Ureter (tissue), 1 donor: ENCODE results near the gene BEAN1. TPM values are rescaled to one million over a fixed set of nuclear protein-coding genes. Genes with fewer than 3 reads are reported as not detected.

Experiments used
- DNase-seq: peaks from one replicate; pipeline ENCODE4 v3.0.0-alpha.2; 2020; ENCODE audit warnings: low spot score
- total RNA-seq: library from RNA; stranded (reverse); gene quantifications from one replicate; pipeline ENCODE4 v1.2.4, GENCODE V29; 2023
- donor health status: DM: yes; HTN: yes; CAD: no.

The BEAN1 gene
- total RNA-seq, 1 donor from 2014 or later: 1.6 TPM

DNA sequence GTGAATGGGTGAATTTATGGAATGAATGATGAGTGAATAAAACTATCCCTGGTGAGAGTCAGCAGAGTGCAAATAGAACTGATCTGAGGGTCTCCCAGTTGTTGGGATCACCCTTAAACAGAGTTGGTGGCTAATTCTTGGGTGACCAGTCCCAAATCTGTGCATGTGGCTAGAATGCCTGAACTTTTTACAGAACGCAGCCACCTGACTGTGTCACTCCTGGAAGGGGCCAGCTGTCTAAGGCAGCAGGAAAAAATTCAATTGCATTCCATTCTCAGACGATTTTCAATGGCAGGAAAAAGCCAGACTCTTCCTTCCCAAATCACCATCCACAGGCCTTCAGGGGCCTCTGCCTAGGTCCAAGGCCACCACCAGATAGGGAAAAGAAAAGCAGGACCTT, 43.5 kb downstream of the BEAN1 start:
- no peak for DNase-seq

DNA sequence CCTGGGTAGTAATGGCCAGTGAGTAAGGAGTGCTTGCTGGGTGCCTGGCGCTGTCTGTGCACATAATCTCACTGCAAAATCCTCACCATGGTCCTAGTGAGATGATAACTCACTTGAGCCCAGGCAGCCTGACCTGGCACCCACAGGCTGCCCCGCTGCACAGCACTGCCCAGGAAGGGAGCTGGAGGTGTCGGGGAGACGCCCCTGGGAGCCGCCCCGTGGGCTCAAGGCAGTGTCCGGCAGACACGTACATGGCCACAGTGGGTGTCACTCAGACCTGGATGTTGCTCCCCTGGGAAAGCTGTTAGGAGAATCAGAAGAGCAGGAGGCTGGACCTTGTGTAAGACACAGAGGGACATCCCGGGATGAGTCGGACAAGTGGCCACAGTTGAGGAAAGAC, 44.2 kb downstream of the BEAN1 start:
- DNase-seq: no peak

DNA sequence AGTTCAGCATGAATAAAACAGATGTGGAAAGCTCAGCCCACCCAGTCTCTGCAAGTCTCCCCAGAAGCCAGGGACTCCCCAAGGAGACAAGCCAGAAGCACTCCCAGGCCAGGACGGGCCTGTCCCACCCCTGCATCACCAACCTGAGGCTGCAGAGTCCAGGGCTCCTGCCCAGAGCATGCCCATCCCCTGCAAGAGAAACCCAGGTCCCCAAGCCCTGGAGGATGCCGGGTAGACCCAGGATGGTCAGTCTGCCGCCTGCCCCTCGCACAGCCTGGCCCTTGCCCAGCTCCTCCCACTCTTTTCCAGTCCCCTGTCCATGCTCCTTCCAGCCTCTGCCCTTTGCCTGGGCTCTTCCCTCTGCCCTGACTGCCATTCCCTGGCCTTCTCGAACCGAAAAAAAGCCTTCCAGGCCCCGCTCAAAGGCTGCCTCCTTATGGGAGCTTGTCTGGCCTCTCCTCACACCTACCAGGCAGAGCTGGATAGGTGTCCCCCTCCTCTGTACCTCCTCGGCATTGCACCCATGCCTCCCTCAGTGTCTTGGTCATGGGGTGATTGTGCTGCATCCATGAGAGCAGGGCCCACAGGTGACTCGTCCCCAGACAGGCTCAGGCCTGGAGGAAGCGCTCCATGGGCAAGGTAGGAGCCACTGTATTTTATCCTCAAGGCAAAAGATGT, 44.8 kb downstream of the BEAN1 start:
- DNase-seq: no peak

DNA sequence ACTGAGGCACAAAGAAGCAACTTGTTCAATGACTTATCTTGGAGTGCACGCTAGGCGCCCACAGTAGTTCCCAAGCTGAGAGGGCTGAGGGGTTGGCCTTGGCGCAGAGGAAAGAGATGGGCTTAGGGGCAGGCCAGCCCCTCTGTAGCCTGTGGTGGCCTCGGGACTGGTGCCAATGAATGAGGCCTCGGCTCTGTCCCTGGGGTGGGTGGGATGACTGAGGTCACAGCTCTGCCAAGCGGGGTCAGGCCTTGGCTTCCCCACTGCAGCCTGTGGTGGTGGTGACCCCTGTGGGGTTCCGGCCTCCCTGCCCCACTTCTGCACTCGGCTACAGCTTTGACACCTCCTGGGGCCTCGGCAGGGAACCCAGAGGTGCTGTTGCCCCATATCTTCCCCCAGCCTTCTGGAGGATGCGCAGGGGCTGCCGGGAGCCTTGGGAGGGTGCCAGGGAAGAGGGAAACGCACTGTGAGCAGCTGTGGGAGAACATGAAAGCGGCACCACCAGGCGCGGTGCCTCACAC, 46.0 kb downstream of the BEAN1 start:
- peak; percentile 37 for DNase-seq

DNA sequence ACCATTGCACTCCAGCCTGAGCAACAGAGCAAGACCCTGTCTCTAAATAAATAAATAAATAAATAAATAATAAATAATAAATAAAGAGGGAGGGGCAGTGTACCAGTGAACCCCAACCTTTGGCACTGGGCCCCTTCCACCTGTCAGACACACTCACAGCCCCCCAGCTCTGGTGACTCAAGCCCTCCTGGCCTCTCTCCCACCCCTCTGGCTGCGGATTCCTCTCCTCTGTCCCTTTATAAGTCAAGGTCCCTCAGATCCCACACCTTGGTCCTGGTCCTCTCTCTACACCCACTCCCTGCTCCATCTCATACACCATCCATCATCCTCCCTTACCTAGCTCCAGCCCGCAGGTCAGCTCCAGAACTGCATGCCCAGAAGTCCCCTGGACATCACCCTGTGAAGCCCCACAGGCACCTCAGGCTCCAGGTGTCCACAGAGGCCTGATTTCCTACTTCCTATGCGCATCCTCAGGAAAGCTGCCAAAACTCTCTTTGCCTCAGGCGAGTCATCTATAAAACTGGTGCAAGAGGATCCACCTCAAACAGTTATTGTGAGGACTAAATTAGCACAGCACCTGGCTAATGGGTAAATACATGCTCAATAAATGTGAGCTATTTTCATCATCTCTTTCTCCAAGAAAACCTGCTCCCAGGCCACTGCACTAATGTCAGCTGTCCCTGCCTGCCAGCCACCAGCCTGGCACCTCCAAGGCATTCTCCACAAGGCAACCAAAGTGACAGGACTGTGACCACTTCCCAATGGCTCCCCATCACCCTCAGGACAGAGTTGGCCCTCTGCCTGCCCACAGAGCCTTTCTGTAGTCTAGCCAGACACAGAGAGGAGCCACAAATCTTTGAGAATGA, 46.8 kb downstream of the BEAN1 start:
- DNase-seq: peak; percentile 33

DNA sequence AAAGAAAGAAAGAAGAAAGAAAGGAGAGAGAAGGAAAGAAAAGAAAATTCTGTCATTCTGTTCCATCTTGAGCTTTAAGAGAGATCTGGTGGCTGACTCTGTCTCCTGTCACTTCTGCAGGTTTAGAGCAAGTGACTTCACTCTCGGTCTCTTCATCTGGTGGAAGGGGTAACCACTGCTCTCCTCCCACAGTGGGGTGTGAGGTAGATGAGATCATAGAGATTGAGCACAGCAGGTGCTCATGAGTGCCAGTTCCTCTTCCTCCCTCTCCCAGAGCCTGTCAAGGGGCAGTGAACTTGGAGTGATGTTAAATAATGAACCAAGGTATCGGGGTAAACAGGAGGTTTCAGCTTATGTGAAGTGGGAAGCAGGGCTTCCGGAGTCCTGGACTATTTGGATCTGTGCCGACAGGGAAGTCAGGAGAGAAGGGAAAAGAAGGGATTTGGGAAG, 47.7 kb downstream of the BEAN1 start:
- peak; percentile 32 for DNase-seq

DNA sequence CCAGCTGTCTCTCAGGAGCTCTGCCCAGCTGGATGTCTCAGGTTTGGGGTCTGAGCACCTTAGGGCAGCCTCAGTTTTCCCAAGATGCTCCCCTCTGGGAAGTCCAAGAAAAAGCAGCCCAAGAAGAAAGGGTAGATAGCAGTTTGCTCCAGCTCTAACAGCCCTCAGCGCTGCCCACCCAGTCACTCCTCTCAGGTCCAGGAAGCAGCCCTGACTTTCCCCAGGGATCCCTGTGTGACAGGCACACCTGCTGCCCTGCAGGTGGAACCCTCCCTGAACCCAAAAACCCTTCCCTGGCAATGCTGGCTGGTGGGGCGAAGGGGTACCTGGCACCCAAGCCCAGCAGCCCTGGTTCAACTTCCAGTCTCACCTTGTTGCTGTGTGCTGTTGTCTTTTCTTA, 48.1 kb downstream of the BEAN1 start:
- peak; percentile 40 for DNase-seq

DNA sequence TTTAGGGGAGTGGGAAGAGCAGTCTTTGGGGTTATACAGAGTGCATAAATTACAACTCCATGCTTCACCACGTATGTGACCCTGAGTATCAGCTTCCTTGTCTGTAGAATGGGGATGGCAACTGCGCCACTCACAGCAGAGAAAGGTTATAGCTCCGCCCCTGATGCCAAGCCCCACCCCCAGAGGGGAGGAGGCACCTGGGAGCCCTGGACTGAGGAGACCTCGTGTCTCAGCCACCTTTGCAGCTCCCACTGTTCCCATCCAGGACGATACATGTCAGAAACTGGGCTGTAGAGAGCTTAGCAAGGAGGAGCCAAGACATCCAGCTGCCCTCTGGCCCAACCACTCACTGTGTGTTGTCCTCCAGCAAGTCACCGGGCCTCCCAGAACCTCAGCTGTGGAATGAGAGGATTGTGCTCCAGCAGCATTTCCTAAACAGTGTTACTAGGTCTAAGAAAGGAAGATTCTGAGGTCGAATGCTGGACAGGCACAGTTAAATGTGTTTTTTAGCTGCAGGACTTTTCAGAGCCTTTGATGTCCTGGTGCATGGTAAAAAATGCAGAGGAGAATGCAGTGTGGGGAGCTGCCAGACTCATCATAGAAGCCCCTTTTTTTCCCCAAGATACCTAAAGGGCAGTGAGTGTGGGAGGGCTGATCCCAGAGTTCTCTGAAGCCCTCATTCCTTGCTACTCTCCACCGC, 49.4 kb downstream of the BEAN1 start:
- DNase-seq: peak; percentile 37

DNA sequence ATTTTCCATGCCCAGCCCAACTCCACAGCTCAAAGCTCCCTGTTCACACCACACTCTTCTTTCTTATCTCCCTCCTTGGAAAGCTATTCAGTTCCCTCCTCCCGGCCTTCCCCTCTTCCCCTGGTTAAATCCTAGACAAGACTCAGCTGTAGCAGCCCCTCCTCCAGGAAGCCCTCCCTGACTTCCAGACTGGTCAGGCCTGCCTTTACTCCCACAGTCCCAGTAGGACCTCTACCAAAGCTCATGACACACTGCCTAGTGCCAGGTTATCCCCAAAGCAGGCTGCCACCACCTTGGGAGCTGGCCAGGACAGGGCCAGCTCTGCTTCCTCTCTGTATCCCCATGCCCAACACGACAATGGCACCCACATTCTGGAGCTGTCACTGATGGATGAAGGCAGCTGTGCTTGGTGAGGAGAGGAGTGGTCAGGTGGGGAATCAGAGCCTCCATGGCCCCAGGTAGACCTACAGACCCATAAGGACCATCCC, 50.0 kb downstream of the BEAN1 start:
- DNase-seq: peak; percentile 29

DNA sequence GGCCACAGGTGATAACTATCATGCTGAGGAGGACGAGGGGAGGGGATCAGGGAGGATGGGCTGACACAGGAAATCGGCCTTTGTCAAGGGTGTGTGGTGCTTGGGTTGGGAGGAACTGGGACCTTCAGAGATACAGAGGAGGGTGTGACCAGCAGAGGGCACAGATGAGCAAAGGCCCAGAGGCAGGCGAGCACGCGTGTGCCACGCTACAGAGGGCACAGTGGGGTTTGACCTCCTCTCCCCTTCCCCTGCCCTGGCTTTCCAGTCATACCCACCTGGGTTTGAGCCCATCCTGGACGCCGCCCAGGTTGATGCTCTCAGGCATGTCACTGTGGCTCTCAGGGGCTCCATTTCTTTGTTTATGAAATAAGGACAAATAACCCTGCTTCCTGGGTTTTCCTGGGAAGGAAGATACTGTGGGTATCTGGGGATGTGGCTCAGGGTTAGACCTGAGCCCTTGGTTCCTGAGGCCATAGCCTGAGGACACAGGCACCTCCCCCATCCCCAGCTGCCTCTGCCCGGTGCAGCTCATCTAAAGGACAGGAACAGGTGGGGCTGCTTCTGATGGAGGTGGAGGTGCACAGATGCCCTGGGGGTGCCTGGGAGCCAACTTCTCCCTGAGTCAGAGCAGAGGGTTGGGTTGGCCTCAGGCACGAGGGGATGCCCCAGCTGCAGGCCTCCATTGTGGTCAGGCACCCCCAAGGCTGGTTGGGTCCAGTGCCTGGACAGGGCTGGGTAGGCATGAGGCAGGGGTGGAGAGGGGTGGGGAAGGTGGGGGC, 51.8 kb downstream of the BEAN1 start:
- peak; percentile 82 for DNase-seq

DNA sequence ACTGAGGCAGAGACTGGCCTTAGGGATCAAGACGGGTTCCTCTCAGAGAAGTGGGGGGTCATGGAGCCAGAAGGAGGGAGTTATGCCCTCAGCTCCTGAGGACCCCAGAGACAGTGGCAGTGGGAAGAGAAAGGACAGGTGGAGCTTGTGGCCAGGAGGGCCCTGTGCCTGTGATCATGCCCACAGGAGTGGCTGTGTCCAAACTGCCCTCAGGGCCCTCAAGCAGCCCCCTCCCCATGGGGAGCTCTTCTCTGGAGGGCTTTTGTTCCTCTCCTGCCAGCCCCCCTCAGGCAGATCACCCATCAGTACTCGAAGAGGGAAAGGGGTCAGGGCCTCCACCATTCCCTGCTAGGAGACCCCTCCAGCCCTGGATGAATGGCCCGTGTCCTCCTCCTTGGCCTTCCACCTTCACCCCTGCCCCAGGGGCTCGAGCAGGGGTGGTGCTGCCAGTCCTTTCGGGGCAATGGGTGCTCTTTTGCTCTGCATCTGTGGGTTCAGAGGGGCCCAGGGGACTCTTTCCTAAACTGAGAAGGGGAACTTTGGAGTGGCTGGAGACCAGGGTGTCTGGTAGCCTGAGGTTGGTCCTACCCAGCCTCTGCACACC, 52.7 kb downstream of the BEAN1 start:
- DNase-seq: peak; percentile 33

DNA sequence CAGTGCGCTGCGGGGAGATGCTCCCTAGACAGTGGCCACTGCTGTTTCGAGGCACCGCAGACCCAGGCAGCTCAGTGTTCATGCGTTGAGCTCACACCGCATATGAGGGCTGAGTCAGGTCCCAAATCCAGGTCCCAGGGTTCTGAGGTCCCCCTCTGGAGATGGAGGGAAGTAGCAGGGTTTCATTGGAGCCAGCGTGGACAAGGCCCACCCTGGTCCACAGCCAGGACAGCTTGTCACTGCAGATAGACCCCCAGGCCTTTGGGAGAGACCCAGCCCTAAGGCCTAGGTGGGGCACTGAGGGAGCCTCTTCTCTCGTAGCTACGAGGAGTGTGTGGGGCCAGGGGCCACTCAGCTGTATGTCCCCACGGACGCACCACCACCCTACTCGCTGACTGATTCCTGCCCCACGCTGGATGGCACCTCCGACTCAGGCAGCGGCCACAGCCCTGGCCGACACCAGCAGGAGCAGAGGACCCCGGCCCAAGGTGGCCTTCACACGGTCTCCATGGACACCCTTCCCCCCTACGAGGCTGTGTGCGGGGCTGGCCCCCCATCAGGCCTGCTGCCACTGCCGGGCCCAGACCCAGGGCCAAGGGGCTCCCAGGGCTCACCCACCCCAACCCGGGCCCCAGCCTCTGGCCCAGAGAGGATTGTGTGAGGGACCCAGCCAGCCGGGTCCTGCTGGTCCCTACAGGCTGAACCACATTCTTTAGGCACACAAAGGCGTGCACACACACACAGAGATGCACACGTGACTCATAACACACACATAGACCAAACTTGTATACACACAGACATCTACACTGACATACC, 53.4 kb downstream of the BEAN1 start:
- peak; percentile 72 for DNase-seq

DNA sequence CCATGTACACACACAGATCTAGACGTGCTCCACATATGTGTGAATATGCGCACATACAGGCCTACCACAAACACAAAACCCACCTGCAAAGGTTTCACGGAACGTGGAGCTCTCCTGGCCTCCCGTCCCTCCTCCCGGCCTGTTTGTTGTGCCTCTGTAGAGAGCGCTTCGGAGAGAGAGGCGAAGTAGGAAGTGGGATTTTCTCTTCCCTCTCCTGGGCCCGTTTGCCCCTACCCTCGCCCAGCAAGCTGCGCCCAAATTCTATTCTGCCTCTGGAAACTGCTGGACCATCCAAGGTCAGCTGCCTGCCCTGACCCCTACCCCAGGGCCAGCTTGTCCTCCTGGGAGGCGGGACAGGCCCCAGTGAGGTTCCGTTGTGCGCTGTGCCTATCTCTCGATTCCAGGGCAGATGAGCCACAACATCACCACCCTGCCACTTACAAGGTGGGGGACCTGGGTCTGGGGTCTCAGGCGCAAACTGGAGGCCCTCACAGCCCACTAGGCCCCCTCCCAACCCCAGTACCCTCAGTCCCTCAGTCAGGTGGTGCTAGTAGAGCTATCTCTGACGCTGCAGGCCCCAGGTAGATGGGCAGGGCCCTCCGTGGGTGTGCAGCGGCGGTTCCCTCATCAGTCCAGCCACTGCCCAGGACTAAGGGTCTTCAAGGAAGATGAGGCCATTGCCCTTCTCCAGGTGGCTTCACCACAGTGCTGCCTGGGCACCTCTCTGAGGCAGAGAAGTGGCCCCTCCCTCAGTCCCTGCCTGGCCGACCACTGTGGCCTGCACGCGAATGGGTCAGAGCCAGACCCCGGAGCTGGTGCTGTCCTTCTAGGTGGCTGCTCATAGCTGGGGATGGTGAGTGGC, 54.2 kb downstream of the BEAN1 start:
- DNase-seq: peak; percentile 47

DNA sequence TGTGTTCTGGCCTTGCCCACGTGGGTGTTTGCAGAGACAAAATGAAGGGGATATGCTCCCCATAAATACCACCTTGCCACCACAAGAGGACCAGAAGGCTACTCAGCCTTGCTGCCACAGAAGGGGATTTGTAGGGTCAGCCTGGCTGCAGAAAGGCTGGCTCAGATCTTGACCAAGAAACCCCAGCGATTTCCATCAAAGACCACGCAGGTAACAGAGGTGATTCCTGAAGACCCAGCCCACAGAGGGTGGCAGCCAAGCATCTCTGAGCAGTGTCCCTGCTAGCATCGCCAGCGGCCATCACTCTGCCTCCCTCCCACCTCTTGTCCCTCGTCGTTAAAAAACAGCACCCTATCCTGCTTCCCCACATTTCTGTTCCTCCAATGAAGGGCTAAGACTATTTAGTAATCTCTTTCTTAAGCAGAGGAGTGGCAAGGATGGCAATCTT, 54.9 kb downstream of the BEAN1 start:
- peak; percentile 41 for DNase-seq

DNA sequence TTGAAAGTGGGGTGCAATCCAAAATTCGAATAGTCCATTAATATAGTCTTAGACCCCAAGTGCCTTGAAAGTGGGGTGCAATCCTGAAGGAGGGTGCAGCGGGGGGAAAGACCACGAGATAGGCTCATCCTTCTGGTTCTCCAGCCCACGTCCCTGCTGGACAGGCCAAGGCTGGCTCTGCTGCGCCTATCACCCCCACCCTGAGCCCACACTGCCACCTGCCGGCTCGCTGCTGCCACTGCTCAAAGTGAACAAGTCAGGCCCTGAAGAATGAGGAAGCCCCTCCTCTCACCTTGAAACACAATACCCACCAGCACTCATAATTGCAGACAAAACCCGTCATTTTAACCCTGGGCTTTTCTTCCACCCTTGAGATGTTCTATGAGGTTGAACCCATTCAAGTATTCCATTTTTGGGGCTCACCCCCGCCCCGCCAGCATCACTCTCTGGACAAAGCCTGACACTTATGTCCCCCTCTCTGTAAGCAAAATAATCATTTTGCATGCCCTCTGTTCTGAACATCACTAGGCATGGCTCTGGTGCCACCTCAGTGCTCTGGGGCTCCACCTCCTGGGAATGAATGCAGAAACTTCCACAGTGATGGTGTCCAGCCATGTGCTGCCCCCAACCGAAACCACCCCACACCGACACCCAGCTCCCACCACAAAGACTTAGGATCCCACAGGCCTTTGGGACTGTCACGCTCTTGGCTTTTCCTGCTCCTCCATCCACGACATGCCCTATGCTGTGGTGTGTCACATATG, 56.8 kb downstream of the BEAN1 start:
- DNase-seq: peak; percentile 84

DNA sequence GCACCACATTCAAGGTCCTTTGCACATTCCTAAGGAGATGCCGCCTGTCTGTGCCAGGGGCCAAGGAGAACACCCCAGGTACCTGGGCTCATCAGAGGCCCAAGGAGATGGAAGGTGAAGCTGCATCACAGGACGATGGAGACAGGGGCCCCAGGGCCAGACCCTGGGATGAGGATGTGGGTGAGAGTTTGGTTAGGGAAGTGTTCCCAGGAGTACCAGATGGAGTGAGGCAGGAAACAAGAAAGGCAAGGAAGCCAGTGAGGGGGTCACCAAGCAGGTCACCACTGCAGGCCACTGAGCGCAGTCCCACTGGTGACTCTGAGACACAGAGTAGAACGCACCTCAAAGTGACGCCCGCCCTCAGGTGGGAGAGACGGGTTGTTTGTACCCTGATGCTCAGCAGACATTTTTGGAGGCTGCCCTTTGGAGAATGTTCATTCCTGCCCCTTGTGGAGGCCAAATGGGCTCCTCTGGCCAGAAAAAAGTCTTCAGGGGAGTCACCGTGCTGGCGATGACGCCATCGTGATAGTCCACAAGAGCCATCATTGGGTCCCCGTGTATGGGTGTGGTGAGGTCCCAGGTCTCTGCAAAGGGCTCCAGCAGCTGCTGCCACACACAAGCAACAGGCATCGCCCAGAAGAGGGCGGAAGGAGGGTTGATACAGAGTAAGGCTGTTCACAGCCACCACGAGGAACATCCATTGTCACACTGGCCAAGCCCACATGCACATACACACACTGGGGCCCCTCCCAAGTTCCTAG, 57.5 kb downstream of the BEAN1 start:
- peak; percentile 29 for DNase-seq

DNA sequence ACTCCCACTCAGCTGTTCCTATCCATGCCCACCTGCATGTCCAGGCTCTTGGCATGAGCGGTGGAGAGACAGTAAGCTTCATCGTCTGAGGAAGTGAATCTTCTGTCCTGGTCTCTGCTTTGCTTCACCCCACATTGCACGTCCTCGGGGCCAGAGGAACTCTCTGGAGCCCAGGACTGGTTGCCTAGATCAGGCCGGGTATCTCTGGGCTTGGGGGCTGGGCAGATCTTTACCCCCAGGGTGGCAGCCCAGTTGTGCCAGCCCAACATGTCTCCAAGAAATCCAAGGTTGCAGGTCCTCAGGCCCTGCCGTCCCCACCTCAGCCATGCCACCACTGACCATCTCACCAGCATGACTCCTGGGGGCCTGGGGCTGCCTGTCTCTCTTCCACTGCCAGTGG, 58.3 kb downstream of the BEAN1 start:
- DNase-seq: peak; percentile 35
